Heart right ventricle (tissue), 16 donors: Measurements from ENCODE around the gene TNRC6B. TPM values are rescaled to one million over a fixed set of nuclear protein-coding genes. Genes with fewer than 3 reads are reported as not detected.

ENCODE experiments used
- ATAC-seq, 8 donors: fragments of 200-7000 bp; cut with Tn5 transposase; one replicate each; pipeline ENCODE4 v1.9.1; 2020; ENCODE audit warnings: mild to moderate bottlenecking in 8 of 8, moderate library complexity in 8 of 8, moderate number of reproducible peaks in 1 of 8
- DNase-seq, 2 donors: peaks; one replicate each; pipeline ENCODE4 v3.0.0-alpha.2; 2020
- H3K27ac ChIP-seq, 10 donors: fragments of 200-600 bp; sonication (generic) in 2 of 10; one replicate each; pipeline versions ENCODE4 v1.5.0 to v1.8.0; 2020 to 2022; ENCODE audit warnings: mild to moderate bottlenecking in 3 of 10
- H3K27me3 ChIP-seq, 7 donors: fragments of 200-600 bp; one replicate each; pipeline ENCODE4 v1.8.0; 2021 to 2022; ENCODE audit warnings: mild to moderate bottlenecking in 2 of 7
- H3K36me3 ChIP-seq, 9 donors: fragments of 200-600 bp; sonication (generic) in 1 of 9; one replicate each; pipeline versions ENCODE4 v1.5.0 to v1.8.0; 2020 to 2022; ENCODE audit warnings: mild to moderate bottlenecking in 2 of 9
- H3K4me1 ChIP-seq, 9 donors: fragments of 200-600 bp; sonication (generic) in 1 of 9; one replicate each; pipeline versions ENCODE4 v1.5.0 to v1.8.0; 2020 to 2022; ENCODE audit warnings: mild to moderate bottlenecking in 4 of 9
- H3K4me3 ChIP-seq, 10 donors: fragments of 200-600 bp; sonication (generic) in 2 of 10; one replicate each; pipeline versions ENCODE4 v1.5.0 to v1.8.0; 2020 to 2022; ENCODE audit warnings: mild to moderate bottlenecking in 7 of 10, moderate library complexity in 2 of 10
- H3K9me3 ChIP-seq, 11 donors: fragments of 200-600 bp in 10 of 11; sonication (generic) in 2 of 11; one replicate each; pipeline versions ENCODE4 v1.5.0 to v1.8.0; 2013 to 2022; ENCODE audit warnings: mild to moderate bottlenecking in 2 of 11, control low read depth in 1 of 11, moderate library complexity in 1 of 11
- CTCF ChIP-seq, 9 donors: fragments of 200-600 bp; sonication (generic) in 2 of 9; IDR thresholded peaks; one replicate each; pipeline versions ENCODE4 v1.5.0 to v1.8.0; 2021 to 2022; ENCODE audit warnings: antibody characterized with exemption in 9 of 9, mild to moderate bottlenecking in 5 of 9, moderate library complexity in 1 of 9
- WGBS, 2 donors: extraction: QIAGEN DNeasy Blood & Tissue Kit; methylation state at CpG; one replicate each; pipeline ENCODE4 v1.1.7; 2013; ENCODE audit warnings: inconsistent platforms in 1 of 2; 5-methylcytosine and 5-hydroxymethylcytosine counted together
- intact Hi-C, 10 donors: fragments of 100-400 bp; cut with DNase I; formaldehyde crosslinking; loops; one replicate each; pipeline versions ENCODE4 v1.11.1 to v1.14.2; 2022
- polyA plus RNA-seq, 2 donors: library from polyadenylated mRNA; stranded (reverse); fragments of 200-250 nt; gene quantifications; one replicate each; pipeline ENCODE4 v1.2.3, GENCODE V29; 2013
- total RNA-seq, 10 donors: library from RNA; stranded (reverse); fragmentation: NEBNext Ultra II Directional in 3 of 10; extraction: Animal tissue kit (Norgen Biotek cat#: 25700) in 3 of 10; gene quantifications; one replicate each; pipeline versions ENCODE4 v1.2.1 to v1.2.4, GENCODE V29; 2021 to 2023
- donor health status: Arrhythmogenic right ventricular cardiomyopathy.
- donor health status: ischemic (EF 13 %, LVEDD 7.1; RV severe dilation, severe dysfunction).
- donor health status: healthy with polysubstance abuse.
- donor health status: DM: no; HTN: yes; CAD: no.
- donor health status: DM: no; HTN: no; CAD: no.
- donor health status: ischemic (EF 25% LVEDD 6.9; RV normal size, moderate dysfunction).
- donor health status: ischemic (EF 25% LVEDD 5.7; RV mildly dilated, moderate dysfunction).
- donor health status: healthy.
- donor health status: DM: yes; HTN: yes; CAD: no.
- donor health status: Ischemic cardiomyopathy.
- donor health status: ischemic (EF 35%, LVEDD 5.7; RV mildly dilated, moderate dysfunction).
- donor health status: nonischemic (EF 11% LVEDD 7.7; RV severe dilation, severe dysfunction).
- donor health status: DM: yes; HTN: yes; CAD: no.
- donor health status: PGD.
- donor health status: ischemic (EF 29% LVEDD 5.4; RV normal size, mild dysfunction).
- donor health status: nonischemic (EF 23%, LVEDD 6.1; RV moderate dilation, normal function).

TNRC6B gene
- total and polyA plus RNA-seq, 12 donors, result 1.7 to 62.5 (median 53.9) TPM

- Histone ChIP-seq H3K27me3 (no peaks in the 10 kb centered on the region), H3K9me3 (no peaks in the 10 kb centered on the region), H3K27ac (no peak overlapping the region), H3K36me3 (peaks cover 0 to 53% (median 0%) of the 10 kb centered on the region in 9 donors), H3K4me1 (peaks cover 14 to 68% (median 42%) of the 10 kb centered on the region in 9 donors), H3K4me3 (no peak overlapping the region)
- 97% methylated on average over 8 of the region's 8 CpGs for WGBS, 2 donors
- no peak for ATAC-seq
- no peak for TF ChIP-seq CTCF (IDR thresholded peaks at IDR 0.05)
- DNase-seq, result no peak
- intact Hi-C loops, result no loop called here
Measured at GRCh38 chr22:40233886-40234285, 56.2 kb downstream of the TNRC6B start.

- no peaks in the 10 kb centered on the region for H3K27me3 ChIP-seq
- H3K27ac ChIP-seq, result no peak overlapping the region
- DNase-seq, result no peak
- peaks cover 0 to 45% (median 0%) of the 10 kb centered on the region in 9 donors for H3K36me3 ChIP-seq
- TF ChIP-seq CTCF (IDR thresholded peaks at IDR 0.05), result no peak
- ATAC-seq, result no peak
- no peaks in the 10 kb centered on the region for H3K9me3 ChIP-seq
- H3K4me3 ChIP-seq, result no peak overlapping the region
- H3K4me1 ChIP-seq, result peaks cover 17 to 71% (median 49%) of the 10 kb centered on the region in 9 donors
- intact Hi-C loops, result no loop called here
Measured at GRCh38 chr22:40234658-40235057, 56.9 kb downstream of the TNRC6B start.

- intact Hi-C loops, result no loop called here
- Histone ChIP-seq H3K4me3 (no peak overlapping the region), H3K4me1 (peaks cover 17 to 78% (median 50%) of the 10 kb centered on the region in 9 donors)
Measured at GRCh38 chr22:40235308-40235707, 57.6 kb downstream of the TNRC6B start.

GRCh38 chr22:40236131-40236665 lies 58.5 kb downstream of the TNRC6B start:
- TF ChIP-seq CTCF (IDR thresholded peaks at IDR 0.05), result no peak
- H3K4me3 ChIP-seq, result no peak overlapping the region
- ATAC-seq, result no peak
- intact Hi-C loops, result no loop called here
- 67 to 76% methylated on average over 4 of the region's 4 CpGs for WGBS, 2 donors
- no peaks in the 10 kb centered on the region for H3K9me3 ChIP-seq
- H3K4me1 ChIP-seq, result peaks cover 17 to 85% (median 58%) of the 10 kb centered on the region in 9 donors
- no peak for DNase-seq
- no peak overlapping the region for H3K27ac ChIP-seq
- no peaks in the 10 kb centered on the region for H3K27me3 ChIP-seq
- peaks cover 0 to 35% (median 0%) of the 10 kb centered on the region in 9 donors for H3K36me3 ChIP-seq

More at GRCh38 chr22:40235308-40235707, 57.6 kb downstream of the TNRC6B start:
- H3K27me3 ChIP-seq, result no peaks in the 10 kb centered on the region
- no peak for DNase-seq
- no peaks in the 10 kb centered on the region for H3K9me3 ChIP-seq
- no peak for TF ChIP-seq CTCF (IDR thresholded peaks at IDR 0.05)
- ATAC-seq, result peak in 1 of 8 donors; percentile 46
- no peak overlapping the region for H3K27ac ChIP-seq
- H3K36me3 ChIP-seq, result peaks cover 0 to 38% (median 0%) of the 10 kb centered on the region in 9 donors
- WGBS, 2 donors, result 32 to 37% methylated on average over 5 of the region's 5 CpGs
